Mucosa of rectum (tissue), 2 donors: ENCODE results near the gene GPR27.

ENCODE experiments used
- H3K27ac ChIP-seq, 2 donors: one replicate each; pipeline ENCODE4 v1.7.0; 2013; ENCODE audit warnings: inconsistent platforms in 2 of 2, low read depth in 2 of 2, low read length in 2 of 2
- H3K27me3 ChIP-seq, 2 donors: one replicate each; pipeline ENCODE4 v1.7.0; 2013; ENCODE audit warnings: low read length in 2 of 2; ENCODE audit not compliant: control insufficient read depth in 2 of 2, insufficient read depth in 2 of 2
- H3K36me3 ChIP-seq, 2 donors: one replicate each; pipeline ENCODE4 v1.7.0; 2013; ENCODE audit warnings: low read length in 2 of 2; ENCODE audit not compliant: control insufficient read depth in 2 of 2, insufficient read depth in 2 of 2
- H3K4me1 ChIP-seq, 2 donors: one replicate each; pipeline ENCODE4 v1.7.0; 2013; ENCODE audit warnings: low read length in 2 of 2, mild to moderate bottlenecking in 1 of 2; ENCODE audit not compliant: control insufficient read depth in 2 of 2, insufficient read depth in 2 of 2
- H3K4me3 ChIP-seq, 2 donors: one replicate each; pipeline ENCODE4 v1.7.0; 2013; ENCODE audit warnings: low read length in 2 of 2
- H3K9ac ChIP-seq, 2 donors: one replicate each; pipeline ENCODE4 v1.7.0; 2013; ENCODE audit warnings: low read length in 2 of 2, low read depth in 1 of 2, mild to moderate bottlenecking in 1 of 2
- H3K9me3 ChIP-seq, 2 donors: one replicate each; pipeline ENCODE4 v1.7.0; 2013; ENCODE audit warnings: low read length in 2 of 2; ENCODE audit not compliant: control insufficient read depth in 2 of 2
- donor health status: healthy.
- donor health status: Normal muscosa, but diverticular disease.

The GPR27 gene

GRCh38 chr3:71784201-71784913 is 30.7 kb downstream of the GPR27 start:
- Histone ChIP-seq H3K4me1 (peaks cover 3 to 5% of the 10 kb centered on the region in 2 donors), H3K27me3 (peaks cover 41 to 65% of the 10 kb centered on the region in 2 donors), H3K36me3 (no peaks in the 10 kb centered on the region), H3K9me3 (no peaks in the 10 kb centered on the region), H3K27ac (no peak overlapping the region), H3K9ac (no peak overlapping the region), H3K4me3 (peak overlapping the region in 1 of 2 donors; percentile 33)

GRCh38 chr3:71784914-71785531 is 31.4 kb downstream of the GPR27 start, which contains the start of gene PROK2:
Gene PROK2 (minus strand): TSS chr3:71785148. CDS start chr3:71785052, 96 bp downstream.
- Histone ChIP-seq H3K4me1 (peaks cover 3 to 5% of the 10 kb centered on the region in 2 donors), H3K9me3 (no peaks in the 10 kb centered on the region), H3K9ac (no peak within 1 kb of the TSS), H3K27me3 (peaks cover 40 to 62% of the 10 kb centered on the region in 2 donors), H3K36me3 (no peaks in the 10 kb centered on the region), H3K4me3 (peak within 1 kb of the TSS in 1 of 2 donors; percentile 33), H3K27ac (no peak within 1 kb of the TSS)

GRCh38 chr3:71785532-71786216 is 32.0 kb downstream of the GPR27 start:
- Histone ChIP-seq H3K36me3 (no peaks in the 10 kb centered on the region), H3K27ac (no peak overlapping the region), H3K4me1 (peaks cover 3 to 5% of the 10 kb centered on the region in 2 donors), H3K4me3 (peak overlapping the region in 1 of 2 donors; percentile 33), H3K27me3 (peaks cover 35 to 57% of the 10 kb centered on the region in 2 donors), H3K9ac (no peak overlapping the region), H3K9me3 (no peaks in the 10 kb centered on the region)

- H3K4me3 ChIP-seq, result no peak overlapping the region
- no peak overlapping the region for H3K9ac ChIP-seq
- no peaks in the 10 kb centered on the region for H3K36me3 ChIP-seq
- H3K4me1 ChIP-seq, result peaks cover 3 to 5% of the 10 kb centered on the region in 2 donors
- peaks cover 35 to 54% of the 10 kb centered on the region in 2 donors for H3K27me3 ChIP-seq
- H3K9me3 ChIP-seq, result no peaks in the 10 kb centered on the region
- H3K27ac ChIP-seq, result no peak overlapping the region
Observed at GRCh38 chr3:71786217-71786549, 32.5 kb downstream of the GPR27 start.

GRCh38 chr3:71786551-71786950 is 32.9 kb downstream of the GPR27 start:
- H3K4me3 ChIP-seq, result no peak overlapping the region
- no peaks in the 10 kb centered on the region for H3K9me3 ChIP-seq
- no peak overlapping the region for H3K9ac ChIP-seq
- peaks cover 3 to 5% of the 10 kb centered on the region in 2 donors for H3K4me1 ChIP-seq
- H3K27me3 ChIP-seq, result peaks cover 34 to 50% of the 10 kb centered on the region in 2 donors
- H3K36me3 ChIP-seq, result no peaks in the 10 kb centered on the region
- H3K27ac ChIP-seq, result no peak overlapping the region

- Histone ChIP-seq H3K9ac (no peak overlapping the region), H3K36me3 (no peaks in the 10 kb centered on the region), H3K4me3 (no peak overlapping the region), H3K9me3 (no peaks in the 10 kb centered on the region), H3K4me1 (peaks cover 3 to 5% of the 10 kb centered on the region in 2 donors), H3K27me3 (peaks cover 26 to 38% of the 10 kb centered on the region in 2 donors), H3K27ac (no peak overlapping the region)
Observed at GRCh38 chr3:71787851-71788405, 34.3 kb downstream of the GPR27 start.

- Histone ChIP-seq H3K4me3 (no peak overlapping the region), H3K4me1 (no peaks in the 10 kb centered on the region), H3K27ac (no peak overlapping the region), H3K9ac (no peak overlapping the region), H3K9me3 (no peaks in the 10 kb centered on the region), H3K27me3 (peaks cover 19 to 22% of the 10 kb centered on the region in 2 donors), H3K36me3 (no peaks in the 10 kb centered on the region)
Observed at GRCh38 chr3:71789922-71790321, 36.3 kb downstream of the GPR27 start.

- no peaks in the 10 kb centered on the region for H3K9me3 ChIP-seq
Observed at GRCh38 chr3:71791634-71792033, 38.0 kb downstream of the GPR27 start.

GRCh38 chr3:71796290-71796689 is 42.6 kb downstream of the GPR27 start:
- no peak overlapping the region for H3K9ac ChIP-seq
- H3K27ac ChIP-seq, result no peak overlapping the region
- H3K27me3 ChIP-seq, result peaks cover 0 to 8% of the 10 kb centered on the region in 2 donors
- no peak overlapping the region for H3K4me3 ChIP-seq
- H3K9me3 ChIP-seq, result no peaks in the 10 kb centered on the region
- H3K4me1 ChIP-seq, result no peaks in the 10 kb centered on the region
- no peaks in the 10 kb centered on the region for H3K36me3 ChIP-seq

More at GRCh38 chr3:71791634-71792033, 38.0 kb downstream of the GPR27 start:
- H3K4me1 ChIP-seq, result no peaks in the 10 kb centered on the region
- no peaks in the 10 kb centered on the region for H3K36me3 ChIP-seq
- peaks cover 8% of the 10 kb centered on the region in 2 donors for H3K27me3 ChIP-seq
- H3K27ac ChIP-seq, result no peak overlapping the region
- H3K4me3 ChIP-seq, result no peak overlapping the region
- H3K9ac ChIP-seq, result no peak overlapping the region

GRCh38 chr3:71797455-71797854 is 43.8 kb downstream of the GPR27 start:
- Histone ChIP-seq H3K4me1 (no peaks in the 10 kb centered on the region), H3K27ac (no peak overlapping the region), H3K4me3 (no peak overlapping the region), H3K9ac (no peak overlapping the region), H3K36me3 (no peaks in the 10 kb centered on the region), H3K9me3 (no peaks in the 10 kb centered on the region), H3K27me3 (peaks cover 0 to 8% of the 10 kb centered on the region in 2 donors)
